IMR-90 (cell line): ENCODE data around the gene ROBO1. TPM values are rescaled to one million over a fixed set of nuclear protein-coding genes. Genes with fewer than 3 reads are reported as not detected.

Experiments used
- ATAC-seq: fragments of 200-7000 bp; cut with Tn5 transposase; 2 replicates; pipeline ENCODE4 v1.9.1; 2020; ENCODE audit warnings: low read depth, mild to moderate bottlenecking, moderate library complexity
- BruUV-seq: library from RNA; stranded (reverse); fragments of 400-500 nt; replicated peaks from 2 replicates; lab custom pipeline; 2021; lab: Mats Ljungman, UMichigan
- CTCF ChIA-PET: fragments of 300-600 bp; formaldehyde crosslinking; extraction: SDS; loops from one replicate; lab custom pipeline; 2021; ENCODE audit warnings: antibody characterized with exemption; lab: Yijun Ruan, JAX
- POLR2A ChIA-PET: fragments of 300-600 bp; sonication (Branson Sonifier 250); formaldehyde crosslinking; loops from one replicate; lab custom pipeline; 2022; ENCODE audit warnings: antibody characterized with exemption; ENCODE audit not compliant: unreplicated experiment; lab: Charles Lee
- DNase-seq: peaks from one replicate; pipeline ENCODE4 v3.0.0; 2013
- H2AFZ ChIP-seq: replicated peaks from 2 replicates; pipeline ENCODE3; 2013; ENCODE audit warnings: low read length, mild to moderate bottlenecking; ENCODE audit not compliant: poor library complexity
- H2AK5ac ChIP-seq: 2 replicates; pipeline ENCODE4 v1.6.1; 2013; ENCODE audit warnings: low read depth, low read length, inconsistent platforms
- H2AK9ac ChIP-seq: replicated peaks from 2 replicates; pipeline ENCODE3; 2013; ENCODE audit warnings: mild to moderate bottlenecking, low read depth, low read length, moderate library complexity; ENCODE audit not compliant: poor library complexity
- H2BK120ac ChIP-seq: 2 replicates; pipeline ENCODE4 v1.6.1; 2013; ENCODE audit warnings: low read depth, low read length, inconsistent platforms
- H2BK15ac ChIP-seq: 3 replicates; pipeline ENCODE4 v1.6.1; 2013; ENCODE audit warnings: low read depth, low read length, inconsistent platforms
- H2BK20ac ChIP-seq: 2 replicates; pipeline ENCODE4 v1.6.1; 2013; ENCODE audit warnings: low read depth, mild to moderate bottlenecking, inconsistent platforms, low read length, moderate library complexity
- H2BK5ac ChIP-seq: 2 replicates; pipeline ENCODE4 v1.6.1; 2013; ENCODE audit warnings: mild to moderate bottlenecking, low read depth, low read length, inconsistent platforms; ENCODE audit not compliant: poor library complexity, severe bottlenecking
- H3K14ac ChIP-seq: replicated peaks from 2 replicates; pipeline ENCODE4 v1.6.1; 2013; ENCODE audit warnings: low read depth, low read length, inconsistent platforms
- H3K18ac ChIP-seq: 2 replicates; pipeline ENCODE4 v1.6.1; 2013; ENCODE audit warnings: low read depth, low read length, control low read depth
- H3K23ac ChIP-seq: 2 replicates; pipeline ENCODE4 v1.6.1; 2013; ENCODE audit warnings: low read depth, low read length, inconsistent platforms
- H3K27ac ChIP-seq: 2 replicates; pipeline ENCODE4 v1.5.1; 2013; ENCODE audit warnings: mild to moderate bottlenecking, control low read depth, low read length; ENCODE audit not compliant: insufficient read depth
- H3K27me3 ChIP-seq: 2 replicates; pipeline ENCODE4 v1.6.1; 2013; ENCODE audit warnings: low read length; ENCODE audit not compliant: control insufficient read depth, insufficient read depth
- H3K36me3 ChIP-seq: 2 replicates; pipeline ENCODE4 v1.6.1; 2013; ENCODE audit warnings: low read length, mixed read lengths; ENCODE audit not compliant: control insufficient read depth, insufficient read depth
- H3K4ac ChIP-seq: 2 replicates; pipeline ENCODE4 v1.6.1; 2013; ENCODE audit warnings: low read depth, low read length, inconsistent platforms
- H3K4me1 ChIP-seq: 2 replicates; pipeline ENCODE4 v1.6.1; 2013; ENCODE audit warnings: low read length, mixed read lengths; ENCODE audit not compliant: control insufficient read depth, insufficient read depth
- H3K4me2 ChIP-seq: 2 replicates; pipeline ENCODE4 v1.6.1; 2013; ENCODE audit warnings: low read depth, mild to moderate bottlenecking, control low read depth, low read length, moderate library complexity
- H3K4me3 ChIP-seq: 2 replicates; pipeline ENCODE4 v1.5.1; 2013; ENCODE audit warnings: low read depth, mild to moderate bottlenecking, control low read depth, low read length, moderate library complexity; ENCODE audit not compliant: insufficient read depth
- H3K56ac ChIP-seq: 2 replicates; pipeline ENCODE4 v1.6.1; 2013; ENCODE audit warnings: low read length, inconsistent platforms; ENCODE audit not compliant: insufficient read depth; ENCODE audit errors: extremely low read depth
- H3K79me1 ChIP-seq, 2 experiments: 2 replicates each; pipeline ENCODE4 v1.6.1; 2013; ENCODE audit warnings: low read length in 2 of 2, inconsistent platforms in 1 of 2, low read depth in 1 of 2
- H3K9ac ChIP-seq: 2 replicates; pipeline ENCODE4 v1.6.1; 2013; ENCODE audit warnings: low read depth, low read length, control low read depth
- H3K9me1 ChIP-seq: 2 replicates; pipeline ENCODE4 v1.6.1; 2013; ENCODE audit warnings: low read length, inconsistent platforms; ENCODE audit not compliant: insufficient read depth
- H3K9me3 ChIP-seq: 2 replicates; pipeline ENCODE4 v1.6.1; 2013; ENCODE audit warnings: low read length; ENCODE audit not compliant: control insufficient read depth, insufficient read depth
- H4K20me1 ChIP-seq: 2 replicates; pipeline ENCODE4 v1.6.1; 2013; ENCODE audit warnings: low read length, inconsistent platforms; ENCODE audit not compliant: insufficient read depth
- H4K5ac ChIP-seq: 2 replicates; pipeline ENCODE4 v1.6.1; 2013; ENCODE audit warnings: mild to moderate bottlenecking, low read depth, low read length, control low read depth
- H4K8ac ChIP-seq, 2 experiments: 2 replicates each; pipeline ENCODE4 v1.6.1; 2013; ENCODE audit warnings: low read depth in 2 of 2, low read length in 2 of 2, control low read depth in 1 of 2, inconsistent platforms in 1 of 2
- H4K91ac ChIP-seq: 2 replicates; pipeline ENCODE4 v1.6.1; 2013; ENCODE audit warnings: low read depth, low read length, inconsistent platforms; ENCODE audit not compliant: insufficient read depth
- BHLHE40 ChIP-seq: fragments of 150-350 bp; IDR thresholded peaks from 2 replicates; pipeline ENCODE4 v1.6.1; 2016; ENCODE audit warnings: mild to moderate bottlenecking, low read depth, low read length
- CTCF ChIP-seq: conservative IDR thresholded peaks from 2 replicates; pipeline ENCODE4 v1.5.1; 2012; ENCODE audit warnings: mild to moderate bottlenecking, low read depth, low read length, improper control_type of control experiment
- FOS ChIP-seq: fragments of 150-350 bp; IDR thresholded peaks from 2 replicates; pipeline ENCODE4 v1.6.1; 2016; ENCODE audit warnings: low read depth, low read length
- MAZ ChIP-seq: IDR thresholded peaks from 2 replicates; pipeline ENCODE4 v1.6.1; 2012; ENCODE audit warnings: low read depth, mild to moderate bottlenecking, low read length, improper control_type of control experiment, moderate library complexity, borderline replicate concordance
- MXI1 ChIP-seq: IDR thresholded peaks from 2 replicates; pipeline ENCODE4 v1.6.1; 2012; ENCODE audit warnings: low read depth, mild to moderate bottlenecking, low read length, moderate library complexity, borderline replicate concordance
- POLR2A ChIP-seq: IDR thresholded peaks from 2 replicates; pipeline ENCODE4 v1.6.1; 2012; ENCODE audit warnings: mild to moderate bottlenecking, low read depth, low read length
- SMC3 ChIP-seq: fragments of 150-350 bp; IDR thresholded peaks from 2 replicates; pipeline ENCODE4 v1.6.1; 2016; ENCODE audit warnings: low read depth, mild to moderate bottlenecking, antibody characterized with exemption, low read length, moderate library complexity
- WGBS, 2 experiments: methylation state at CpG; one replicate each; pipeline versions ENCODE4 v1.1.5 to v1.1.7; 2013; ENCODE audit warnings: missing lambda C conversion rate in 2 of 2; ENCODE audit not compliant: insufficient read length in 1 of 2; ENCODE audit errors: extremely low coverage in 2 of 2; 5-methylcytosine and 5-hydroxymethylcytosine counted together
- dilution Hi-C: fragments of 300-500 bp; cut with HindIII; formaldehyde crosslinking; loops from one replicate; pipeline ENCODE4 v1.14.3; 2018; ENCODE audit warnings: low sequenced_read_pairs; ENCODE audit not compliant: unreplicated experiment
- in situ Hi-C: fragments of 300-500 bp; cut with MboI; formaldehyde crosslinking; loops from 3 replicates; pipeline ENCODE4 v1.14.3; 2019; ENCODE audit warnings: low sequenced_read_pairs, inconsistent platforms, mixed read lengths
- intact Hi-C: fragments of 100-400 bp; cut with micrococcal nuclease; formaldehyde crosslinking; loops from 2 replicates; pipeline ENCODE4 v1.10.0; 2022
- polyA plus RNA-seq, 3 experiments: library from polyadenylated mRNA; depleted of rRNA; stranded (reverse); fragments of >200 nt; gene quantifications; 2 replicates each; pipeline ENCODE4 v1.2.3, GENCODE V29; 2012; ENCODE audit warnings: low replicate concordance in 1 of 3
- total RNA-seq: library from RNA; depleted of rRNA; stranded (reverse); fragments of >200 nt; gene quantifications from 2 replicates; pipeline ENCODE4 v1.2.3, GENCODE V29; 2012

The ROBO1 gene
- total and polyA plus RNA-seq, 2 of the 4 experiments (the other 2 are of a cell fraction) = 24.1 to 53.9 TPM

GRCh38 chr3:79285380-79285779 lies 482.4 kb downstream of the ROBO1 start:
- no peak overlapping the region for H3K14ac ChIP-seq
- WGBS, 2 experiments = no CpG with 5 or more reads among the region's 3 CpGs
- BruUV-seq = no TSS peak
- ChIA-PET POLR2A (no interaction called here), CTCF (no interaction called here)
- no peak overlapping the region for H2AFZ ChIP-seq
- no peak for ATAC-seq
- no peak overlapping the region for H3K18ac ChIP-seq
- H2BK5ac ChIP-seq = no peak overlapping the region
- H3K4me3 ChIP-seq = no peak overlapping the region
- no peak overlapping the region for H3K27ac ChIP-seq
- TF ChIP-seq MXI1 (no peak), POLR2A (no peak), MAZ (no peak), SMC3 (no peak), BHLHE40 (no peak), FOS (no peak), CTCF (no peak)
- DNase-seq = no peak
- H4K20me1 ChIP-seq = no peaks in the 10 kb centered on the region
- no peaks in the 10 kb centered on the region for H3K9me1 ChIP-seq
- no peak overlapping the region for H4K91ac ChIP-seq
- no peak overlapping the region for H3K4ac ChIP-seq
- no peaks in the 10 kb centered on the region for H3K27me3 ChIP-seq
- no peak overlapping the region for H4K5ac ChIP-seq
- intact Hi-C loops (no loop called here), dilution Hi-C loops (no loop called here), in situ Hi-C loops (no loop called here)
- no peaks in the 10 kb centered on the region for H3K9me3 ChIP-seq
- H3K56ac ChIP-seq = no peak overlapping the region
- no peak overlapping the region for H4K8ac ChIP-seq
- no peaks in the 10 kb centered on the region for H3K79me1 ChIP-seq
- peak overlapping the region; percentile 5 for H2AK9ac ChIP-seq
- no peak overlapping the region for H2AK5ac ChIP-seq
- H3K9ac ChIP-seq = no peak overlapping the region
- H2BK120ac ChIP-seq = no peak overlapping the region
- H2BK15ac ChIP-seq = no peak overlapping the region
- H2BK20ac ChIP-seq = no peak overlapping the region
- H3K36me3 ChIP-seq = no peaks in the 10 kb centered on the region
- H3K4me1 ChIP-seq = no peaks in the 10 kb centered on the region
- H3K4me2 ChIP-seq = no peak overlapping the region
- no peak overlapping the region for H3K23ac ChIP-seq
